HG02798 (cell line): ENCODE results near the gene SHKBP1.

Experiments used
- ATAC-seq: cut with Tn5 transposase; IDR thresholded peaks from one replicate; pipeline ENCODE4 v1.9.1; 2021; ENCODE audit warnings: mild to moderate bottlenecking; ENCODE audit not compliant: unreplicated experiment, poor library complexity

SHKBP1 gene

GRCh38 chr19:40598918-40599307, 22.2 kb downstream of the SHKBP1 start:
- ATAC-seq = no peak

GRCh38 chr19:40599331-40599901, 22.7 kb downstream of the SHKBP1 start:
- no peak for ATAC-seq

- ATAC-seq = no peak
These were observed 23.4 kb downstream of the SHKBP1 start for GRCh38 chr19:40599902-40600569.

GRCh38 chr19:40600570-40601133, 24.0 kb downstream of the SHKBP1 start:
- no peak for ATAC-seq

GRCh38 chr19:40601134-40601974, 24.7 kb downstream of the SHKBP1 start, which contains the start of gene LTBP4:
TSS of gene LTBP4 (plus strand) at chr19:40601369. CDS start at chr19:40601388, 19 bp downstream.
- ATAC-seq = no peak

- no peak for ATAC-seq
These were observed 26.4 kb downstream of the SHKBP1 start for GRCh38 chr19:40603071-40603388.

- ATAC-seq = peak; percentile 85
These were observed 26.9 kb downstream of the SHKBP1 start for GRCh38 chr19:40603389-40604170.

GRCh38 chr19:40604171-40604646, 27.5 kb downstream of the SHKBP1 start:
- ATAC-seq = no peak

GRCh38 chr19:40604647-40605215, 28.1 kb downstream of the SHKBP1 start:
- no peak for ATAC-seq

GRCh38 chr19:40605216-40605971, 28.7 kb downstream of the SHKBP1 start:
- ATAC-seq = peak; percentile 26

GRCh38 chr19:40607311-40608239, 30.9 kb downstream of the SHKBP1 start:
- ATAC-seq = no peak

GRCh38 chr19:40608240-40608621, 31.6 kb downstream of the SHKBP1 start:
- no peak for ATAC-seq

GRCh38 chr19:40608957-40609356, 32.3 kb downstream of the SHKBP1 start:
- no peak for ATAC-seq

- ATAC-seq = peak; percentile 60
These were observed 33.1 kb downstream of the SHKBP1 start for GRCh38 chr19:40609561-40610395.

GRCh38 chr19:40610396-40611064, 33.9 kb downstream of the SHKBP1 start:
- ATAC-seq = no peak

GRCh38 chr19:40611096-40611495, 34.4 kb downstream of the SHKBP1 start:
- ATAC-seq = no peak
